HG02870 (cell line): ENCODE data around the gene MRPS5.
"Not testable (repeated sequence)": the region's sequence is repeated elsewhere in the genome, so short reads cannot be mapped to it uniquely, and the experiment has no call there.

Source experiments
- ATAC-seq: cut with Tn5 transposase; IDR thresholded peaks from one replicate; pipeline ENCODE4 v1.9.1; 2021; ENCODE audit warnings: mild to moderate bottlenecking, moderate library complexity; ENCODE audit not compliant: unreplicated experiment

MRPS5 gene

DNA sequence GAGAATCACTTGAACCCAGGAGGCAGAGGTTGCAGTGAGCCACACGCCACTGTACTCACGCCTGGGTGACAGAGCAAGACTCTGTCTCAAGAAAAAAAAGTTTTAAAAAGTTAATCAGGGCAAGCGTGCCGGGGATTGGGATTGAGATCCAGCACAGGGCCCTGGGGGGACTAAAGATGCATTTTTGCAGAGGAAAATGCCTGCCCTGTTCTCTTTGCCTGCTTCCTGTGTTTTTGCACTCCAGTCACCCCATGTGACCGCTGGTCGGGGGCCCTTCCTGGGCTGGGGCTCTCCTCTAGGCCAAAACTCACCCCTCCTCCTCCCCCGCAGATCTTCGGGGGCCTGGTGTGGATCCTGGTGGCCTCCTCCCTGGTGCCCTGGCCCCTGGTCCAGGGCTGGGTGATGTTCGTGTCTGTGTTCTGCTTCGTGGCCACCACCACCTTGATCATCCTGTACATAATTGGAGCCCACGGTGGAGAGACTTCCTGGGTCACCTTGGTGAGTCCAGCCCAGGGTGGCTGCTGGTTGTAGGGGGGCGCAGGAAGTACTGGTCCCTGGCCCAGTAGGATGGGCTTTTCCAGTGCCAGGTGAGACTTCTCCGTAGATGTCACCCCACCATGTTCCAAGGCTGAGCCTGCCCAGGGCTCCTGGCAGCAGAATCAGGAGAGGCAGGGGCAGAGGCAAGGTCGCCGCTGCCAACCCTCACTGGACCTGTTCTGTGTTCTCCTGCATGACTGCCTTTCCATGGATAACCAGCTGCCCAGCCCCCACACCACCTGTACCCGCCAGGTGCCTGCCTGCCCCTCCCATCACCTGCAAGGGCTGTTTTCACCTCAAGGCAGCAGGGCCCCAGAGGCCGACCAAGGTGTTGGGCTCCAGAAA lies 73.7 kb downstream of the MRPS5 start:
- ATAC-seq = no peak

DNA sequence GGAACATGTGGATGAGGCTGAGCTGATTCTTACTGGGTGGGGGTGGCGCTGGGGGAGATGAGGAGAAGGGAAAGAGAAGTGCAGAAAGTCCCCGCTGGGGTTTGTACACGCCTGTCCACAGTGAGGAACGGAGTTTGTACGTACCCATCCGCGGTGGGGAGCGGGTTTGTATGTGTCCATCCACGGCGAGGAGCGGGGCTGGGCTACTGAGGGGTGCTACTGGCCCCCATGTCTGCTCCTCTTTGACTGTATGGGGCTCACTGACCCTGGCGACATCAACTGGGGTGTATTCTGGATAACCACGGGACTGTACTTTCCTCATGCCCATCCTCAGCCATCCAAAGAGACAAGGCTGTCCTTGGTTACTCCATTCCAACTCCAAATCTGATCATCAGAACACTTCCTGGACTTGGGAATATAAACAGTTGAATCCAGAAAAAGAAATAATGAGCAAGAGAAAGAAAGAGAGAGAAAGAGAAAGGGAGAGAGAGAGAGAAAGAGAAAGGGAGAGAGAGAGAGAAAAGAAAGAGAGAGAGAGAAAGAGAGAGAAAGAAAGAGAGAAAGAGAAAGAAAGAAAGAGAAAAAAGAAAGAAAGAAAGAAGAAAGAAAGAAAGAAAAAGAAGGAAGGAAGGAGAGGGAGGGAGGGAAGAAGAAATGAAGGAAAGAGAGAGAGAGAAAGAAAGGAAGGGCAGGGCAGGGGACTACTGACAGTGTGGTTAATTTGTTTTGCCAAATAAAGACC lies 75.1 kb downstream of the MRPS5 start:
- ATAC-seq = no peak

GRCh38 chr2:95044601-95045000 lies 77.0 kb downstream of the MRPS5 start:
- ATAC-seq = no peak

GRCh38 chr2:95043300-95044093 lies 78.1 kb downstream of the MRPS5 start:
- ATAC-seq = peak; percentile 37

- no peak for ATAC-seq
Measured at GRCh38 chr2:95042472-95043271, 78.9 kb downstream of the MRPS5 start.

- ATAC-seq = no peak
Measured at GRCh38 chr2:95041824-95042442, 79.7 kb downstream of the MRPS5 start.

DNA sequence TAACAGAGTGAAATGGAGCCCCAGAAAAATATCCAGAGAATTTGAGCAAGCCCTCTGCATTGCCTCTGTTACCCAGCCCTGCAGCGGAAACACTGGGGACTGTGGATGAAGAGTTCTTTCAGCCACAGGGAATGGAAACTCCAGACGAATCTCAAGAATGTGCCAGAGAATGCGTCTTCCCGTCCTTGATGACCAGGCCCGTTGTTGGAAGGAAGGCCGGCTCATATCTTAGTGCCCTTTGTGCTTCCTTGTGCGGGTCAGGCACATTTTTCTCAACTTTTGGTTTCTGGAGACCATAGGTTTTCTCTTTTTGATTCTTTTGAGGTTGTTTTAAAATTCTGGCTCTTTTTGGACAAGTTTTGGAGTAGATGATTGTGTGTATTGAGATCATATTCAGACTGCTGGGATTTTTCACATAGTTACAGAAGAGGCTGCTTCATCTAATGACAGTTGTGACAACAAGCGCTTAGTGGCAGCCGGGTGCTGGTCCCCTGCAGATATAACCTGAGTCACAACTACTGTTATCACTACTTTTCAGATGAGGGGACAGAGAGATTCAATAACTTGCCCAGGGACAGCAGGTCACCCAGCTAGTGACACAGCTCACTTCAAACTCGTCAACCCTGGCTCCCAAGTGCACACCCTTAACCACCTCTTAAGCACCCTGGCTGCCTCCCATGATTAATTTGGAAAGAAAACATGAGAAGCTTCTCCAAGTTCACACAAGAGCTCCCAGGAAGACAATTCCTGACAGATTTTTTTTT lies 80.4 kb downstream of the MRPS5 start:
- no peak for ATAC-seq

DNA sequence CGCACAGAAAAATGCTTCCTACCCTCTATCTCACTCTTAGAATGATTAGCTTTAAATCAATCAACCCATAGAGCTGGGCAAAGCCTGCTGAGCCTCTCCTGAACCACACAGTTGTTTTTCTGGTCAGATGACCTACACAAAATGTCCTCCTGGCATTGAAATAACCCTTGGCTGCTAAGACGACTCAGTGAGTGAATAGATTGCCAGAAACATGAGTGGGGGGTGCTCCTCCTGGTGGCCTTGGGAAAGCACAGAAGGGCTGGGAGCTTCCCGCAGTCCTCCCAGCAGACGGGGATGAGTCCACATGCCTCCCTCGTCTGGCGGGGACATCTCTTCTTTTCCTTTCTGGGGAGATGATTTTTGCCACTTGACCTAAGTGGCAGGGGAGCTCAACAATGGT lies 81.2 kb downstream of the MRPS5 start:
- ATAC-seq = no peak

DNA sequence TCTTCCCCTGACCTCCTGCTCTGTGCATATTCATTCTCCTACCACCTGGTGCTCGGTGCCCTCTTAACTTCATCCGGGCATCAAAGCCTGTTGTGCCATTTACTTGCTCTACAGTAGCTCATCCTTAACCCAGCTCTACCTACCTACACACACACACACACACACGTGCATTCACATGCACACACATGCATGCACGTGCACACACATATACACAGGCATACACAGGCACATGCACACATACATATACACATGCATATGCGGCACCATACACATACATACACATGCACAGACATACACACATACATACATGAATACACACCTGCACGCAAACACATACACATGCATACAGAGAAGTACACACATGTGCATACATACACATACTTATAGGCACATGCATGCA lies 81.6 kb downstream of the MRPS5 start:
- no peak for ATAC-seq

GRCh38 chr2:95039363-95039762 lies 82.2 kb downstream of the MRPS5 start:
- ATAC-seq = no peak

DNA sequence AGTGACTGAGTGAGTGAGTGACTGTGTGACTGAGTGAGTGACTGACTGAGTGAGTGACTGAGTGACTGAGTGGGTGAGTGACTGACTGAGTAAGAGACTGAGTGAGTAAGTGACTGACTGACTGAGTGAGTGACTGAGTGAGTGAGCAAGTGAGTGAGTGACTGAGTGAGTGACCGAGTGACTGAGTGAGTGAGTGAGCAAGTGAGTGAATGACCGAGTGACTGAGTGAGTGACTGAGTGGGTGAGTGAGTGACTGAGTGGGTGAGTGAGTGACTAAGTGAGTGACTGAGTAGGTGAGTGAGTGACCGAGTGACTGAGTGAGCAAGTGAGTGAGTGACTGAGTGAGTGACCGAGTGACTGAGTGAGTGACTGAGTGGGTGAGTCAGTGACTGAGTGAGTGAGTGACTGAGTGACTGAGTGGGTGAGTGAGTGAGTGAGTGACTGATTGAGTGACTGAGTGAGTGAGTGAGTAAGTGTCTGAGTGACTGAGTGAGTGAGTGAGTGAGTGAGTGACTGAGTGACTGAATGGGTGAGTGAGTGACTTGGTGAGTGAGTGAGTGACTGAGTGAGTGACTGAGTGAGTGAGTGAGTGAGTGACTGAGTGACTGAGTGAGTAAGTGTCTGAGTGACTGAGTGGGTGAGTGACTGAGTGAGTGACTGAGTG lies 82.8 kb downstream of the MRPS5 start:
- no peak for ATAC-seq

- not testable (repeated sequence) for ATAC-seq
Measured at GRCh38 chr2:95037841-95038585, 83.6 kb downstream of the MRPS5 start.

DNA sequence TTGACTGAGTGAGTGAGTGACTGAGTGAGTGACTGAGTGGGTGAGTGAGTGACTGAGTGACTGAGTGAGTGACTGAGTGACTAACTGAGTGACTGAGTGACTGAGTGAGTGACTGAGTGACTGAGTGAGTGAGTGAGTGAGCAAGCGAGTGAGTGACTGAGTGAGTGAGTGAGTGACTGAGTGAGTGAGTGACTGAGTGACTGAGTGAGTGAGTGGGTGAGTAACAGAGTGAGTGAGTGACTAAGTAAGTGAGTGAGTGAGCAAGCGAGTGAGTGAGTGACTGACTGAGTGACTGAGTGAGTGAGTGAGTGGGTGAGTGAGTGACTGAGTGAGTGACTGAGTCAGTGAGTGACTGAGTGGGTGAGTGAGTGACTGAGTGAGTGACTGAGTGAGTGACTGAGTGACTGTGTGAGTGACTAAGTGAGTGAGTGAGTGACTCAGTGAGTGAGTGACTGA lies 84.2 kb downstream of the MRPS5 start:
- ATAC-seq = no peak

GRCh38 chr2:95036596-95037383 lies 84.8 kb downstream of the MRPS5 start:
- no peak for ATAC-seq
